Gastroesophageal sphincter (tissue), 2 donors: ENCODE results near the gene IMMP1L.

Source experiments
- POLR2A ChIP-seq, 2 donors: fragments of 450-650 bp; IDR thresholded peaks; one replicate each; pipeline ENCODE4 v1.6.1; 2017; ENCODE audit warnings: antibody characterized with exemption in 2 of 2, mild to moderate bottlenecking in 2 of 2, moderate library complexity in 1 of 2
- POLR2AphosphoS5 ChIP-seq: sonication (generic); formaldehyde crosslinking; IDR thresholded peaks from one replicate; pipeline ENCODE4 v1.6.1; 2017; ENCODE audit warnings: antibody characterized with exemption

DNA sequence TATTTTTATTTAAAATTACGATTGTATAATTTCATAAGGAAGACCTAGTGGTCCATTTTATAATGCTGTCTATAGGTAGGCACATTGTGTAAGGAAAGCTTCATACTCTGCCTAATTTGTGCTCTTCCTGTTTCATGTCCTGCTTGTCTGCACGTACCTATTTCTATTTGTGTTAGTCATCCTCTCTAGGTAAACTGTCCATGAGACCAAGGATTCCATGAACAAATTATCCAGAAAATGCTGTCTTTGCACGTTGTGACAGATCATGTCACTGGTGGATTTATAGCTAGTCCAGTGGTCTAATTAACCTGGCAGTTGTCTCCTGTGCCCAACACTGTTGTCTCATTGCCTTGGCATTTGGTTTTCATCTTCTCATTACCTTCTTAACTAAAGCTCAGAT lies 95.1 kb downstream of the IMMP1L start:
- TF ChIP-seq POLR2A (IDR thresholded peaks at IDR 0.05) (no peak), POLR2AphosphoS5 (no peak)
